Activated CD8-positive, alpha-beta memory T cell treated with anti-CD3 and anti-CD28 coated beads, Interleukin-2, amount 10 ng/mL, durations not matched to agents 7 days and 5 days (primary cell): ENCODE results near the gene FAM171A2. TPM values are rescaled to one million over a fixed set of nuclear protein-coding genes. Genes with fewer than 3 reads are reported as not detected.
A peak's percentile ranks its signal among the peaks of the same experiment; 100 is the strongest.

ENCODE experiments used
- ATAC-seq: fragments of 150-1000 bp; cut with Tn5 transposase; one replicate; pipeline ENCODE4 v1.10.0; 2021; ENCODE audit warnings: moderate library complexity
- CTCF ChIA-PET: fragments of 350-600 bp; sonication (Branson Sonifier 250); formaldehyde crosslinking; loops from one replicate; lab custom pipeline; 2021; ENCODE audit warnings: antibody characterized with exemption; lab: Charles Lee
- DNase-seq: peaks from one replicate; pipeline ENCODE4 v3.0.0-alpha.2; 2020
- H3K27ac Mint-ChIP-seq: one replicate; pipeline ENCODE4 v1.8.0; 2021; ENCODE audit warnings: mild to moderate bottlenecking, mixed read lengths
- H3K27me3 Mint-ChIP-seq: one replicate; pipeline ENCODE4 v1.8.0; 2021; ENCODE audit warnings: mixed read lengths
- H3K36me3 Mint-ChIP-seq: one replicate; pipeline ENCODE4 v1.8.0; 2021; ENCODE audit warnings: mild to moderate bottlenecking, mixed read lengths
- H3K4me1 Mint-ChIP-seq: one replicate; pipeline ENCODE4 v1.8.0; 2021; ENCODE audit warnings: mixed read lengths
- H3K4me3 Mint-ChIP-seq: one replicate; pipeline ENCODE4 v1.8.0; 2021; ENCODE audit warnings: mild to moderate bottlenecking, moderate library complexity, mixed read lengths
- H3K9me3 Mint-ChIP-seq: one replicate; pipeline ENCODE4 v1.8.0; 2022; ENCODE audit warnings: low read depth, mixed read lengths
- total RNA-seq, 2 experiments: library from RNA; stranded (reverse); gene quantifications; one replicate each; pipeline ENCODE4 v1.2.3, GENCODE V29; 2021

Gene FAM171A2
- total RNA-seq, 2 experiments from 2014 or later, result 0.26 TPM; not detected in 1

GRCh38 chr17:44307387-44308186 is 56.1 kb downstream of the FAM171A2 start:
- Mint-ChIP-seq H3K36me3 (no peaks in the 10 kb centered on the region), H3K9me3 (no peaks in the 10 kb centered on the region), H3K27me3 (peaks cover 31% of the 10 kb centered on the region), H3K27ac (no peak overlapping the region), H3K4me1 (peaks cover 5% of the 10 kb centered on the region), H3K4me3 (no peak overlapping the region)
- ATAC-seq (peak; percentile 5), DNase-seq (no peak)
- CTCF ChIA-PET, result interaction anchor here (0.6 to 1.4 kb wide), 2 partner anchors 38 to 97 kb away, joined by 4 to 5 read pairs; no protein-coding TSS in a partner anchor

DNA sequence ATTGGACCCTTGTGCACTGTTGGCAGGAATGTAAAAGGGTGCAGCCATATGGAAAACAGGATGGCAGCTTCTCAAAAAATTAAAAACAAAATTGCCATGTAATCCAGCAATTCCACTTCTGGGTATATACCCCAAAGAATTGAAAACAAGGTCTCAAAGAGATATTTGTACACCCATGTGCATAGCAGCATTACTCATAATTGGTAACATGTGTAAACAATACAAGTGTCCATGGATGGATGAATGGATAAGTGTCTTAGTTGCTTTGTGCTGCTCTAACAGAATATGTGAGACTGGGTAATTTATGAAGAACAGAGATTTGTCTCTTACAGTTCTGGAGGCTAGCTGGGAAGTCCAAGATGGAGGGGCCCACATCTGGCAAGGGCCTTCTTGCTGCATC is 59.0 kb downstream of the FAM171A2 start:
- ATAC-seq (no peak), DNase-seq (no peak)
- CTCF ChIA-PET, result interaction anchor here (1.1 kb wide), 1 partner anchor 58 kb away, joined by 3 read pairs; the partner anchor contains the start of gene FAM171A2
- Mint-ChIP-seq H3K27me3 (peaks cover 40% of the 10 kb centered on the region), H3K9me3 (no peaks in the 10 kb centered on the region), H3K4me3 (no peak overlapping the region), H3K4me1 (peaks cover 5% of the 10 kb centered on the region), H3K27ac (no peak overlapping the region), H3K36me3 (no peaks in the 10 kb centered on the region)

Other genes with a start within 250 kb of the FAM171A2 start
- gene HDAC5, start 240.2 kb downstream of the FAM171A2 start, total RNA-seq, result 10 to 100 TPM; 25.5 to 32.5 TPM
- 10 to 100 TPM; 19.8 to 23.1 TPM for gene HROB, start 221.9 kb downstream of the FAM171A2 start, total RNA-seq
- under 1 TPM in 1 of 2 experiments, not detected in 1; 0.26 TPM for gene ASB16, start 193.1 kb downstream of the FAM171A2 start, total RNA-seq
- 10 to 100 TPM; 31.4 to 34.1 TPM for gene TMUB2, start 176.9 kb downstream of the FAM171A2 start, total RNA-seq
- 100 to 1,000 TPM; 106 to 122 TPM for gene ATXN7L3, start 164.0 kb downstream of the FAM171A2 start, total RNA-seq
- 100 to 1,000 TPM; 128 to 158 TPM for gene UBTF, start 144.2 kb downstream of the FAM171A2 start, total RNA-seq
- gene SLC4A1, start 95.7 kb downstream of the FAM171A2 start, total RNA-seq, result not detected
- gene RUNDC3A, start 55.3 kb downstream of the FAM171A2 start, total RNA-seq, result under 1 TPM in 1 of 2 experiments, not detected in 1; 0.18 TPM
- 100 to 1,000 TPM; 103 to 133 TPM for gene SLC25A39, start 39.0 kb downstream of the FAM171A2 start, total RNA-seq
- 10 to 100 TPM; 56.5 to 69.2 TPM for gene GRN, start 18.6 kb downstream of the FAM171A2 start, total RNA-seq
- under 1 TPM; 0.09 to 0.44 TPM for gene ITGA2B, start 25.8 kb upstream of the FAM171A2 start, total RNA-seq
- 10 to 100 TPM; 46.1 to 51.6 TPM for gene GPATCH8, start 139.6 kb upstream of the FAM171A2 start, total RNA-seq
- gene FZD2, start 193.6 kb upstream of the FAM171A2 start, total RNA-seq, result under 1 TPM in 1 of 2 experiments, not detected in 1; 0.30 TPM